RPMI7951 (cell line): ENCODE results near the gene HHLA2. TPM values are rescaled to one million over a fixed set of nuclear protein-coding genes. Genes with fewer than 3 reads are reported as not detected.

Source experiments
- DNase-seq: peaks from one replicate; pipeline ENCODE4 v3.0.0-alpha.2; 2012; ENCODE audit warnings: low read depth
- total RNA-seq: library from RNA; depleted of rRNA; stranded (reverse); fragments of >200 nt; shearing (Covaris generic); gene quantifications from 2 replicates; pipeline ENCODE4 v1.2.3, GENCODE V29; 2014

The HHLA2 gene
- total RNA-seq, 1 experiment from 2014 or later, result not detected

GRCh38 chr3:108393128-108393900, 97.0 kb downstream of the HHLA2 start:
- DNase-seq, result no peak

- no peak for DNase-seq
These were observed 97.7 kb downstream of the HHLA2 start for GRCh38 chr3:108394016-108394415.

GRCh38 chr3:108394563-108394962, 98.2 kb downstream of the HHLA2 start:
- no peak for DNase-seq

- DNase-seq, result no peak
These were observed 100.0 kb downstream of the HHLA2 start for GRCh38 chr3:108396336-108396735.

- DNase-seq, result no peak
These were observed 102.2 kb downstream of the HHLA2 start for GRCh38 chr3:108398510-108398909.

- DNase-seq, result no peak
These were observed 105.5 kb downstream of the HHLA2 start for GRCh38 chr3:108401836-108402235.

GRCh38 chr3:108403198-108403597, 106.8 kb downstream of the HHLA2 start:
- DNase-seq, result no peak

- DNase-seq, result no peak
These were observed 107.5 kb downstream of the HHLA2 start for GRCh38 chr3:108403686-108404345.

- no peak for DNase-seq
These were observed 108.0 kb downstream of the HHLA2 start for GRCh38 chr3:108404368-108404767.

- DNase-seq, result peak; percentile 17
These were observed 109.8 kb downstream of the HHLA2 start for GRCh38 chr3:108406063-108406660.

- peak; percentile 62 for DNase-seq
These were observed 110.4 kb downstream of the HHLA2 start for GRCh38 chr3:108406661-108407206.

GRCh38 chr3:108407886-108408285, 111.5 kb downstream of the HHLA2 start:
- no peak for DNase-seq

- DNase-seq, result no peak
These were observed 112.8 kb downstream of the HHLA2 start for GRCh38 chr3:108408883-108409799.

- no peak for DNase-seq
These were observed 113.4 kb downstream of the HHLA2 start for GRCh38 chr3:108409800-108410178.

- no peak for DNase-seq
These were observed 114.2 kb downstream of the HHLA2 start for GRCh38 chr3:108410531-108410984.

- no peak for DNase-seq
These were observed 115.9 kb downstream of the HHLA2 start for GRCh38 chr3:108412121-108412750.

GRCh38 chr3:108414007-108414406, 117.7 kb downstream of the HHLA2 start:
- no peak for DNase-seq

GRCh38 chr3:108415661-108416060, 119.3 kb downstream of the HHLA2 start:
- no peak for DNase-seq

GRCh38 chr3:108416111-108416869, 119.9 kb downstream of the HHLA2 start:
- no peak for DNase-seq

- DNase-seq, result peak; percentile 48
These were observed 124.6 kb downstream of the HHLA2 start for GRCh38 chr3:108420926-108421325.
